ENCODE results near the gene ADGRB2.

GRCh38 chr1:31801458-31801857, 37.3 kb upstream of the ADGRB2 start:
- TF ChIP-seq, protein P1, sequence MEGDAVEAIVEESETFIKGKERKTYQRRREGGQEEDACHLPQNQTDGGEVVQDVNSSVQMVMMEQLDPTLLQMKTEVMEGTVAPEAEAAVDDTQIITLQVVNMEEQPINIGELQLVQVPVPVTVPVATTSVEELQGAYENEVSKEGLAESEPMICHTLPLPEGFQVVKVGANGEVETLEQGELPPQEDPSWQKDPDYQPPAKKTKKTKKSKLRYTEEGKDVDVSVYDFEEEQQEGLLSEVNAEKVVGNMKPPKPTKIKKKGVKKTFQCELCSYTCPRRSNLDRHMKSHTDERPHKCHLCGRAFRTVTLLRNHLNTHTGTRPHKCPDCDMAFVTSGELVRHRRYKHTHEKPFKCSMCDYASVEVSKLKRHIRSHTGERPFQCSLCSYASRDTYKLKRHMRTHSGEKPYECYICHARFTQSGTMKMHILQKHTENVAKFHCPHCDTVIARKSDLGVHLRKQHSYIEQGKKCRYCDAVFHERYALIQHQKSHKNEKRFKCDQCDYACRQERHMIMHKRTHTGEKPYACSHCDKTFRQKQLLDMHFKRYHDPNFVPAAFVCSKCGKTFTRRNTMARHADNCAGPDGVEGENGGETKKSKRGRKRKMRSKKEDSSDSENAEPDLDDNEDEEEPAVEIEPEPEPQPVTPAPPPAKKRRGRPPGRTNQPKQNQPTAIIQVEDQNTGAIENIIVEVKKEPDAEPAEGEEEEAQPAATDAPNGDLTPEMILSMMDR (IDR thresholded peaks at IDR 0.05; ENCODE audit: low read length) = no peak
- no peak for TF ChIP-seq EZH2 (optimal IDR thresholded peaks at IDR 0.05; ENCODE audit: low read depth, low read length)

All from MM.1S (cell line).